ENCODE results near the gene FBXO28.

The FBXO28 gene

GRCh38 chr1:224172229-224172628, 58.3 kb downstream of the FBXO28 start:
- Histone ChIP-seq H3K4me3 (ENCODE audit: low read depth, low read length) (no peak overlapping the region), H3K9me3 (no peaks in the 10 kb centered on the region), H3K4me1 (0 out of 2 replicates have a peak, but pooled peaks cover 3% of the 10 kb centered on the region), H3K27me3 (no peaks in the 10 kb centered on the region), H3K36me3 (no peaks in the 10 kb centered on the region)
- no peak for TF ChIP-seq CTCF (IDR thresholded peaks at IDR 0.05; ENCODE audit: low read depth, low read length)
- DNase-seq, result no peak

- Histone ChIP-seq H3K4me1 (0 out of 2 replicates have a peak, but pooled peaks cover 3% of the 10 kb centered on the region), H3K27me3 (no peaks in the 10 kb centered on the region), H3K4me3 (ENCODE audit: low read depth, low read length) (no peak overlapping the region), H3K9me3 (no peaks in the 10 kb centered on the region), H3K36me3 (no peaks in the 10 kb centered on the region)
- TF ChIP-seq CTCF (IDR thresholded peaks at IDR 0.05; ENCODE audit: low read depth, low read length), result no peak
- DNase-seq, result no peak
These were observed 59.6 kb downstream of the FBXO28 start for GRCh38 chr1:224173523-224173922.

- no peak for TF ChIP-seq CTCF (IDR thresholded peaks at IDR 0.05; ENCODE audit: low read depth, low read length)
- 0 out of 2 replicates have a peak, but pooled peaks cover 3% of the 10 kb centered on the region for H3K4me1 ChIP-seq
- H3K4me3 ChIP-seq (ENCODE audit: low read depth, low read length), result peak overlapping the region; percentile 34
- H3K27me3 ChIP-seq, result no peaks in the 10 kb centered on the region
- peak; percentile 62 for DNase-seq
- H3K9me3 ChIP-seq, result no peaks in the 10 kb centered on the region
- H3K36me3 ChIP-seq, result no peaks in the 10 kb centered on the region
These were observed 61.7 kb downstream of the FBXO28 start for GRCh38 chr1:224175617-224176016.

GRCh38 chr1:224177356-224177999, 63.6 kb downstream of the FBXO28 start:
- Histone ChIP-seq H3K4me1 (0 out of 2 replicates have a peak, but pooled peaks cover 5% of the 10 kb centered on the region), H3K4me3 (ENCODE audit: low read depth, low read length) (no peak overlapping the region), H3K36me3 (no peaks in the 10 kb centered on the region), H3K27me3 (no peaks in the 10 kb centered on the region), H3K9me3 (no peaks in the 10 kb centered on the region)
- TF ChIP-seq CTCF (IDR thresholded peaks at IDR 0.05; ENCODE audit: low read depth, low read length), result no peak
- DNase-seq, result no peak

GRCh38 chr1:224178894-224179293, 65.0 kb downstream of the FBXO28 start:
- Histone ChIP-seq H3K27me3 (no peaks in the 10 kb centered on the region), H3K4me1 (0 out of 2 replicates have a peak, but pooled peaks cover 5% of the 10 kb centered on the region), H3K9me3 (no peaks in the 10 kb centered on the region), H3K4me3 (ENCODE audit: low read depth, low read length) (no peak overlapping the region), H3K36me3 (no peaks in the 10 kb centered on the region)
- no peak for TF ChIP-seq CTCF (IDR thresholded peaks at IDR 0.05; ENCODE audit: low read depth, low read length)
- no peak for DNase-seq

GRCh38 chr1:224180783-224181452, 67.0 kb downstream of the FBXO28 start:
- Histone ChIP-seq H3K27me3 (no peaks in the 10 kb centered on the region), H3K9me3 (no peaks in the 10 kb centered on the region), H3K4me1 (peaks cover 2% of the 10 kb centered on the region; the same call in 1 of the 2 replicates), H3K36me3 (no peaks in the 10 kb centered on the region), H3K4me3 (ENCODE audit: low read depth, low read length) (no peak overlapping the region)
- TF ChIP-seq CTCF (IDR thresholded peaks at IDR 0.05; ENCODE audit: low read depth, low read length), result no peak
- no peak for DNase-seq
